Activated CD4-positive, alpha-beta T cell treated with anti-CD3 and anti-CD28 coated beads, Interleukin-2, amount 50 U/mL, for 16 hours (primary cell): ENCODE data around the gene DNAJB14.

ENCODE experiments used
- DNase-seq: peaks from one replicate; pipeline ENCODE4 v3.0.0-alpha.2; 2020

Gene DNAJB14

GRCh38 chr4:99861120-99861905 lies 85.1 kb downstream of the DNAJB14 start:
- peak; percentile 90 for DNase-seq

- DNase-seq = no peak
These were observed 85.9 kb downstream of the DNAJB14 start for GRCh38 chr4:99860521-99860920.

- DNase-seq = no peak
These were observed 86.8 kb downstream of the DNAJB14 start for GRCh38 chr4:99859618-99860017.

GRCh38 chr4:99857307-99857706 lies 89.1 kb downstream of the DNAJB14 start:
- DNase-seq = no peak

- peak; percentile 75 for DNase-seq
These were observed 90.3 kb downstream of the DNAJB14 start for GRCh38 chr4:99856166-99856565.

- DNase-seq = peak; percentile 56
These were observed 90.7 kb downstream of the DNAJB14 start for GRCh38 chr4:99855678-99856077.

- DNase-seq = no peak
These were observed 92.4 kb downstream of the DNAJB14 start for GRCh38 chr4:99853999-99854398.

- DNase-seq = no peak
These were observed 93.2 kb downstream of the DNAJB14 start for GRCh38 chr4:99853190-99853589.

- peak; percentile 60 for DNase-seq
These were observed 94.1 kb downstream of the DNAJB14 start for GRCh38 chr4:99852199-99852749.

- peak; percentile 87 for DNase-seq
These were observed 97.8 kb downstream of the DNAJB14 start for GRCh38 chr4:99848591-99849001.

- peak; percentile 80 for DNase-seq
These were observed 98.9 kb downstream of the DNAJB14 start for GRCh38 chr4:99847362-99847976.

GRCh38 chr4:99846891-99847290 lies 99.5 kb downstream of the DNAJB14 start:
- no peak for DNase-seq
